HG03159 (cell line): ENCODE measurements around the gene CBY2.

ENCODE experiments used
- ATAC-seq: cut with Tn5 transposase; IDR thresholded peaks from one replicate; pipeline ENCODE4 v1.9.1; 2021; ENCODE audit warnings: mild to moderate bottlenecking, moderate library complexity; ENCODE audit not compliant: unreplicated experiment

CBY2 gene

GRCh38 chr13:45700971-45701900 lies 884 bp upstream of the CBY2 start:
- peak; percentile 69 for ATAC-seq

- no peak for ATAC-seq
Observed at GRCh38 chr13:45702869-45703391, 810 bp downstream of the CBY2 start.

GRCh38 chr13:45704211-45704739 lies 2.2 kb downstream of the CBY2 start:
- ATAC-seq = no peak

- no peak for ATAC-seq
Observed at GRCh38 chr13:45704854-45705695, 3.0 kb downstream of the CBY2 start.

DNA sequence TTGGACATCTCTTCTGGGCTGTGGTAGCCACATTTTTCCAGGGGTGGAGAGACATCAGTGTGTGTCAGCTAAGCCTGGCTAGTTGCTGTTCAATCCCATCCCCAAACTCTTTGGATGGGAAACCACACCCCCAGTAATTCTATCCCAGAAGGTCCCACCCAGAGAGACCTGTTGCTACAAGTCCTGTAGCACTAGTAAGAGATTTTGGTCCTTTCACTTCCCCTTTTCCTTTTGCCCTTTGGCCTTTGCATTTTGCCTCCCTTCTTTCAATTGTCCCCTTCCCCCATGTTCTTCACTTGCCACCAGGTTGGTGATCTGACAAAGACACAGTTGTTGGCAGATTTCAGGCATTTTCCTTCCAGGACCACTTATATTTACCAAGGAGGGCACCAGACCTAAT lies 3.8 kb downstream of the CBY2 start:
- ATAC-seq = peak; percentile 39

DNA sequence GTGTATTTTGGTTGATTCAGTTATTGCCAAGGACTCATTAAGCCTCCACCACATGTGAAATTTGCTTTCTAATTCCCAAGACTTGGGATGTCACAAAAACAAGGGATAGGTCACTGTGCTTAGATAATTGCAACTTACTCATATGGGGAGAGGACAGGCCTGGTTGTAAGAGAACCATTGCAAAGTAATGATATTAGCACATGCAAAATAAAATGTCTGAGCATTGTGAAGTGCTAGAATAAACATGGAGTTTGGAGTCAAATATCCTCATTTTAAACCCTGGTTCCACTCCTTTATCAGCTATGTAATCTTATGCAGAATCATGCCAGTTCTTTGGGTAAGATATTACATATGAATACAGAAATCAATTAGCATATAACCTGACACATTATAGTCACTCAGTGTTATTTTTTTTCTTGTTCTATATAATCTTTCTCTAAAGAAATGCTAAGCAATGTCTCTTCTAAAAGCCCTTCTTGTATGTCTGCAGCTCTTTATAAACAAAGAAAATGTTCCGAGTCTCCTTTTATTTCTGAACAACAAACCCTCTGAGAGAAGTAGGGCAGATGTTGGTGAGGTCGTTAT lies 5.5 kb downstream of the CBY2 start:
- no peak for ATAC-seq

DNA sequence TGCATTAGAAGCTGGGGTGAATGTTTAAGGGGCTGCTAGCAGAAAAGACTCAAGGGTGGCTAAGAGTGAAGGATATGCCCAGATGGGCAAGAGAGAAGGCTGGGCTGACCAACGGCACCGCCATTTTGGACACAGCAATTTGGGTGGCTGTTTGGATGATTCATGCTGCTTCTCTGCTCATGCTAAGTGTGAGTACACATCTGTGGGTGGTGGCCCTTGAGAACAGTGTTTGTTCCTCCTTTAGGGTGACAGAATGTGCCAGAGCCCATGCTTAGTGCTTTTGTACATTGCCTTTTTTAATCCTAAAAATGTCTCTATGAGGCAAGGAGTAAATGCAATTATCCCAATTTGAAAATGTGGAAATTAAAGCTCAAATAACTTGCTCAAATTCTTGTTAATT lies 9.8 kb downstream of the CBY2 start:
- no peak for ATAC-seq

- no peak for ATAC-seq
Observed at GRCh38 chr13:45713106-45713690, 11.1 kb downstream of the CBY2 start.

DNA sequence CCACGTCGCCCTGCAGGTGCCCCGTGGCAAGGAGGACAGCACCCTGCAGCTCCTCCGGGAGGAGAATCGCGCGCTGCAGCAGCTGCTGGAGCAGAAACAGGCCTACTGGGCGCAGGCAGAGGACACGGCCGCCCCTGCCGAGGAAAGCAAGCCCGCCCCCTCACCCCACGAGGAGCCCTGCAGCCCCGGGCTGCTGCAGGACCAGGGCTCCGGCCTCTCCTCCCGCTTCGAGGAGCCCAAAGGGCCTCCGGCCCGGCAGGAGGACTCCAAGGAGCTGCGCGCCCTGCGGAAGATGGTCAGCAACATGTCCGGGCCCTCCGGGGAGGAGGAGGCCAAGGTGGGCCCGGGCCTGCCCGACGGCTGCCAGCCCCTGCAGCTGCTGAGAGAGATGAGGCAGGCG lies 11.6 kb downstream of the CBY2 start:
- no peak for ATAC-seq

DNA sequence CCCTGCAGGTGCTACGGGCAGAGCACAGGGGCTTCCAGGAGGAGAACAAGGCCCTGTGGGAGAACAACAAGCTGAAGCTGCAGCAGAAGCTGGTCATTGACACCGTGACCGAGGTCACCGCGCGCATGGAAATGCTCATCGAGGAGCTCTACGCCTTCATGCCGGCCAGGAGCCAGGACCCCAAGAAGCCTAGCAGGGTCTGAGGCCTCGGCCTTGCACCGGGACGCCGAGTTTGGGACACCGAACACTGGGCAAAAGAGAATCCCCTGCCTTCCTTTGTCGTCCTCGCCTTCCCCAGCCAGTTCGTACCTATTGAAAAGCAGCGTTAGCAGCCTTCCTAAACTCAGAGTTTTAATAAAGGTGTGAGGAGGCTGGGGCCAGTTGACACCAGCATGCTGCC lies 12.1 kb downstream of the CBY2 start:
- ATAC-seq = no peak

DNA sequence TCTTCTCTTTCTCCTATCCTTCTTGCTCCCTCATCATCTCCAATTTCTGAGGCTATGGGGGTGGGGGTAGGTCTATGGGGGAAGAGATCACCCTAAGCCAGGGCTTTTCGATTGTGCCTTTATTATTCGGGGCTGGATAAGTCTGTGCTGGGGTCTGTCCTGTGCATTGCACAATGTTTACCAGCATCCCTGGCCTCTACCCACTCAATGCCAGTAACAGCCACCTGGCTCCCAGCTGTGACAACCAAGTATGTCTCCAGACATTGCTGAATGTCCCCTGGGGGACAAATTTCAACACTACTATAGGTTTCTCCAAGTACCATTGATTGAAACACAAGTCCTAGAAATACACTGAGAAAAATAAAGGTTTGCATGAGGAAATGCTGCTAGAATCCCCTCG lies 13.2 kb downstream of the CBY2 start:
- no peak for ATAC-seq

DNA sequence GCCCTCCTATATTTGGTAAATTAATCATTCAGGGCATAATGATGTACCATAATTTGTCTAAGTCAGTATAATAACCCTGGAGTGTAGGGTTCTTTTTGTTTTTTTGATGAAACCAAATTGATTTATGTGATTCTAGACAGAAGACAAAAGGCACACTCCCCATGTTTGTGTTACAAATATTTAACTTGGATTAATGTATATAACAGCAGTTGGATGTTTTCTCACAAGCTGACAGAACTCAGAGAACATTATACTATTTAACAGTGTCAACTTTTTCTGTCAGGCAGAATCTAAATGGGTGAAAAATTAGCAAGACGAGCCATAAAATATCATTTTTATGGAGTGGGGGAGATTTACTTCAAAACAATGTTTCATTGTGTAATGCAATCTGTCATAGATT lies 15.2 kb downstream of the CBY2 start:
- no peak for ATAC-seq

DNA sequence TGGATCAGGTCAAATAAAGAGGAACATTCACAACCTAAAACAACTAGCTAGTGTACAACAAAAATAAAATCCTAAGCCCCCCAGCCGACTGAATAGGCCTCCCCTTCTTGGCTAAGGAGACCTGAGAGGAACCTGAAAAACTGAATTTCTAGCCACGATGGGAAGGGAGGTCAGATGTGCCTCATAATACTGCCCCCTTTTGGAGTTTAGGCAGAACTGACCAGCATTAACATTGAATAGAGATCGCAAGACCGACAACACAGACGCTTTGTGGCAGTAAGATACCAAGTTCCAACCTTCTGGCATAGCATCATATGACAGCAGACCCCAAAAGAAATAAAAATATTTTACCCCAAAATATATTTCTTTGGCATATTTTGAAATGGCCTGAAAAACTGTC lies 15.9 kb downstream of the CBY2 start:
- no peak for ATAC-seq

DNA sequence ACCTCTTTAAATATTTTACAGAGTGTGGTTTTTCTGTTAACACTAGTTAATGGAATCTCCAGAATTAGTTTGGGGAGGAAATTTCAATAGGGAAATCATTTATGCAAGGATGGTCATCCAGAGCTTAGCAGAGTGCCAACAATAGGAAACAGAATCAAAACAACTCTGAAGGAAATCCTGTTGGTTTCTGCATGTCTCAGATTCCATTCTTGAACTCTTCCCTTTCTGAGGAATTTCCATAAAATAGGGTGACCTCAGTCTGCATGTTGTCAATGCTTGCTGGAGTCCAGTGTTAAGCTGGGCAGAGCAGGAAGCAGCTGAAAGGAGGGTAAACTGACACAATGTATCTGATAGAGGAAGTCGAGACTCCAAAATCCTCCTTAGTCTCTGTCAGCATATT lies 16.9 kb downstream of the CBY2 start:
- ATAC-seq = no peak

- ATAC-seq = no peak
Observed at GRCh38 chr13:45721203-45721731, 19.1 kb downstream of the CBY2 start.

DNA sequence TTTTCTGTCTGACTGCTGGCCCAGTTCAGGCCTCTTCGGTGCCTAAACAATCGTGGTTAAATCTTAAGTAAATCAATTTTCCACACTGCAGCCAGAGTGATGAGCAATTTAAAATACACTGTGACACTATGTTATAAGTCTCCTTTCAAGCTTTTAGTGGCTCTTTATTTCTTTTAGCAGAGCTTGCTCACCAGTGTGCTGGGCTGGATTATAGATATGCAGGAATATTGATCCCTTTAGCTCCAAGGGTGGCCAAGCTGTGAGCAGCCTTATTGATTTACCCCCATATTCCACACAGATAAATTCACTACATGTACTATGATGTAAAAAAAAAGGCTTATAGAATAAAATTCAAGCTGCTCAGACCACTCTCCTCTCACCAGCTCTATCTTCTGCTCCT lies 21.7 kb downstream of the CBY2 start:
- ATAC-seq = no peak

DNA sequence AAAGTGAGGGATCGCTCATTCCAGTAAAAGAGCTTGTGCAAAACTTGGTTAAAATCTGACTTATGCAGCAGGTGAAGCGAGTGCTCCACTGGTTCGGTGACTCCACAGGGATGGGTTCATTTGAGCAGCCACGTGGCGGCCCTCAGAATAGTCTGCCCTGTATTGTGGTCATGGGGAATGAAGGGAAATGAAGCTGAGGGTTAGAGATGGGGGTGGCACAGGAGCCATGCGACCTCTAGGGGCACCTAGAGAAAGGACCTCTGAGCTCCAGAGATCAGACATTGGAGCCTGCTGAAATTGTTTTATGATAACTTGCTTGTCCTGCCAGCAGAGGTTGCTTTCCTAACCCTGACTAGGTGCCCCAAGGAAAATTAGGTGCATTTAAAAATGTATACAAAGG lies 26.6 kb downstream of the CBY2 start:
- peak; percentile 54 for ATAC-seq

- no peak for ATAC-seq
Observed at GRCh38 chr13:45731455-45731854, 29.3 kb downstream of the CBY2 start.

DNA sequence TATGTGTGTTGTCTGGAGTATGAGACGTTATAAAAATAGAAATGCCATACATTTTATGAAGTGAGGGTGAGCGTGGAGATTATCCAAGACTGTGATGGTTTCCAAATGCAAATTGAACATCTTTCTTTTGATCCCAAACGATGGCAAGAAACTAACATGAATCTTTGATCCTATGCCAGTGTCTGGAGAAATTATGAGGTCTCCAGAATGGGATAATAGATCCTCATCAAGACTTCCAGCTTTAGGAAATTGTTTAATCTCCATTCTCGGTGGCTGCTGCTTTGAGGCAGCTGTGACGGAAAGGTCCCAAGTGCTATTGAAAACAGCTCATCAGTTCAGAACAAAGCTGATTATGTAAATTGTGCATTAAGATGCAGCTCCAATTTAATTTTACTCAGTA lies 30.8 kb downstream of the CBY2 start:
- no peak for ATAC-seq

DNA sequence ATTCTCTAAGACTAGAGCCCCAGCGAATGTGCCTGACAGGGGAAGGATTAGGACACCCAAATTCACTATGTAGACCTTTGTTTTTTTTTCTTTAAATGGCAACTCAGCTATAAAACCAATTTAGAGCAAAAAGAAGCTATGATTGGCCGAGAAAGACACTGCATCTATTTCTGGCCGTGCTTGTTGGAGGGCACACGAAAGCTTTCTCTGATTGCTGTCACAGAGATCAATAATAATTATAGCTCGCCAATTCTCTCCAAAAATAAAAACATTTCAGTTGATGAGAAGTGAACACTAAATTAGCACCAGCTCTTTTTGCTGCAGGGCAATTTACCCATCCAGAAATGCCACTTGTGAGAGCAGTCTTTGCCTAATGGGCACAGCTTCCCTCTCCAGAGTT lies 31.2 kb downstream of the CBY2 start:
- ATAC-seq = no peak
